Type B pancreatic cell (in vitro differentiated cells): ENCODE data around the gene SERAC1. TPM values are rescaled to one million over a fixed set of nuclear protein-coding genes. Genes with fewer than 3 reads are reported as not detected.
"Not testable (repeated sequence)": the region's sequence is repeated elsewhere in the genome, so short reads cannot be mapped to it uniquely, and the experiment has no call there.

Source experiments
- DNase-seq: peaks from one replicate; pipeline ENCODE4 v3.0.0; 2021; ENCODE audit warnings: mixed read lengths; ENCODE audit not compliant: unreplicated experiment; ENCODE audit errors: extremely low spot score
- H3K27ac Mint-ChIP-seq: 2 replicates; pipeline ENCODE4 v1.8.0; 2021; ENCODE audit warnings: mild to moderate bottlenecking, mixed read lengths
- H3K27me3 Mint-ChIP-seq: 2 replicates; pipeline ENCODE4 v1.8.0; 2021; ENCODE audit warnings: mixed read lengths
- H3K36me3 Mint-ChIP-seq: 2 replicates; pipeline ENCODE4 v1.8.0; 2021; ENCODE audit warnings: mixed read lengths
- H3K4me1 Mint-ChIP-seq: one replicate; pipeline ENCODE4 v1.8.0; 2021; ENCODE audit warnings: mixed read lengths; ENCODE audit not compliant: unreplicated experiment
- H3K4me3 Mint-ChIP-seq: 2 replicates; pipeline ENCODE4 v1.8.0; 2021; ENCODE audit warnings: mild to moderate bottlenecking, mixed read lengths
- H3K9me3 Mint-ChIP-seq: 2 replicates; pipeline ENCODE4 v1.8.0; 2021; ENCODE audit warnings: mixed read lengths
- total RNA-seq: library from RNA; stranded (reverse); gene quantifications from 2 replicates; pipeline ENCODE4 v1.2.1, GENCODE V29; 2021; ENCODE audit warnings: low replicate concordance
- TF ChIP-seq, protein P1 (sequence below): fragments of 200-600 bp; sonication (generic); conservative IDR thresholded peaks from 2 replicates; pipeline ENCODE4 v1.5.0; 2021; ENCODE audit warnings: antibody characterized with exemption, mild to moderate bottlenecking

The SERAC1 gene
- total RNA-seq, 1 donor from 2014 or later: 11.2 TPM

DNA sequence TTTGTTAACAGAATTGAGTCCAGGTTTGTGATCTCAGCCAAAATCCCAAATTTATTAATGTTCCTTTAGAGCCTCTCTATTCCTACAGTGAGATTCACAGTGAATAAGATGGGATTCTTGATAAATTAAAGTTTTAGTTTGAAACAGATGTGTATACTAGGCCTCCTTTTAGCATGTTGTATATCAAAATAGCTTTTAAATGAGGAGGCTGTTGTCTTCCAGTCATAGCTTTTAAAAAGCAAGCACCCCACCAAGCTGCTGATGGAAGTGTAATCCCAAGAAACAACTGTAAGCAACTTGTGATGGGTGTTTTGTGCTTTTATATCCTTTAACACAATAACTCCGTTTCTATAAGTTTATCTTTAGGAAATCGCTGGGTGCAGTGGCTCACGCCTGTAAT, 7.0 kb upstream of the SERAC1 start:
- Mint-ChIP-seq H3K27ac (no peak overlapping the region), H3K27me3 (no peaks in the 10 kb centered on the region), H3K4me1 (peaks cover 13% of the 10 kb centered on the region), H3K9me3 (no peaks in the 10 kb centered on the region), H3K4me3 (no peak overlapping the region), H3K36me3 (peaks cover 38% of the 10 kb centered on the region)
- DNase-seq: no peak
- TF ChIP-seq, protein P1, sequence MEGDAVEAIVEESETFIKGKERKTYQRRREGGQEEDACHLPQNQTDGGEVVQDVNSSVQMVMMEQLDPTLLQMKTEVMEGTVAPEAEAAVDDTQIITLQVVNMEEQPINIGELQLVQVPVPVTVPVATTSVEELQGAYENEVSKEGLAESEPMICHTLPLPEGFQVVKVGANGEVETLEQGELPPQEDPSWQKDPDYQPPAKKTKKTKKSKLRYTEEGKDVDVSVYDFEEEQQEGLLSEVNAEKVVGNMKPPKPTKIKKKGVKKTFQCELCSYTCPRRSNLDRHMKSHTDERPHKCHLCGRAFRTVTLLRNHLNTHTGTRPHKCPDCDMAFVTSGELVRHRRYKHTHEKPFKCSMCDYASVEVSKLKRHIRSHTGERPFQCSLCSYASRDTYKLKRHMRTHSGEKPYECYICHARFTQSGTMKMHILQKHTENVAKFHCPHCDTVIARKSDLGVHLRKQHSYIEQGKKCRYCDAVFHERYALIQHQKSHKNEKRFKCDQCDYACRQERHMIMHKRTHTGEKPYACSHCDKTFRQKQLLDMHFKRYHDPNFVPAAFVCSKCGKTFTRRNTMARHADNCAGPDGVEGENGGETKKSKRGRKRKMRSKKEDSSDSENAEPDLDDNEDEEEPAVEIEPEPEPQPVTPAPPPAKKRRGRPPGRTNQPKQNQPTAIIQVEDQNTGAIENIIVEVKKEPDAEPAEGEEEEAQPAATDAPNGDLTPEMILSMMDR: no peak

DNA sequence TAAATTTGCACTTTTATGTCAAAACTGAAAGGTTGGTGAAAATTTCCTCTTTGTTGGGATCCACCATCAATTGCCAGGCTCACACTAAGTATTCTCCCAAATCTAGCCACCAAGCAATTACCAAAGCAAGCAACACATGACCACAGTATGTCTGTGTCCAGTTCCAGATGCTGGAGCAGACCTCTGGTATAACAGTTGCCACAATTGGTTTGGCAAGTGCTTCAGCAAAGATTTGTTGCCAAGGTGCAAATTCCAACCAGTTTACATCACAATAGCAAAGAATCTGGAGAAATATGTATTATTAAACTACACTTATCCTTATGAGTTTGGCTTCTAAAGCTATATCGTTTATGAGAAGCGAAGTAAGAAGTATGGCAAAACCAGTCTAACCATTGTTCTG, 6.5 kb upstream of the SERAC1 start:
- no peaks in the 10 kb centered on the region for H3K9me3 Mint-ChIP-seq

DNA sequence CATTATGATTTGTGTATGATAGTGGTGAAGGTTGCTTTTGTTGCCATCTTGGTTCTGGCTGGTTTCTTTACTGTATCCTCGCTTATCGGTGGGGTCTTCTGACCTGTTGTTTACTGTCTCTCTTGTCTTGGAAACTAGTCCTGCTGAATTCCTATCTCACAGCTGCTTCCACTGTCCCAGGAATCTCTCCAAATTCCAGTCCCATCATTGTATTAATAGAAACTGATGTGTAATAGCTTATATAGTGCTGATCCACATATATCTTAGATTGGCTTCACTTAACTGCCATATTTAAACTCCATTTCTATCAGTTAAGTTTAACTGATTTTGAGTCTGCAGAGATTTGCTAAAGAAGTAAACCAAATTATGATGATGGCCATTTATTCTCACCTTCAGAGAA, 6.0 kb upstream of the SERAC1 start:
- H3K4me3 Mint-ChIP-seq: no peak overlapping the region
- no peak overlapping the region for H3K27ac Mint-ChIP-seq
- DNase-seq: no peak
- H3K9me3 Mint-ChIP-seq: no peaks in the 10 kb centered on the region
- TF ChIP-seq, protein P1: no peak
- H3K4me1 Mint-ChIP-seq: peaks cover 13% of the 10 kb centered on the region
- peaks cover 28% of the 10 kb centered on the region for H3K36me3 Mint-ChIP-seq
- no peaks in the 10 kb centered on the region for H3K27me3 Mint-ChIP-seq

More for the DNA sequence above, 6.5 kb upstream of the SERAC1 start:
- TF ChIP-seq, protein P1: no peak
- Mint-ChIP-seq H3K27ac (no peak overlapping the region), H3K4me3 (no peak overlapping the region), H3K27me3 (no peaks in the 10 kb centered on the region), H3K4me1 (peaks cover 13% of the 10 kb centered on the region), H3K36me3 (peaks cover 33% of the 10 kb centered on the region)
- DNase-seq: no peak

- DNase-seq: no peak
- no peak overlapping the region for H3K27ac Mint-ChIP-seq
These were observed 3.9 kb upstream of the SERAC1 start for GRCh38 chr6:158172001-158172400.

DNA sequence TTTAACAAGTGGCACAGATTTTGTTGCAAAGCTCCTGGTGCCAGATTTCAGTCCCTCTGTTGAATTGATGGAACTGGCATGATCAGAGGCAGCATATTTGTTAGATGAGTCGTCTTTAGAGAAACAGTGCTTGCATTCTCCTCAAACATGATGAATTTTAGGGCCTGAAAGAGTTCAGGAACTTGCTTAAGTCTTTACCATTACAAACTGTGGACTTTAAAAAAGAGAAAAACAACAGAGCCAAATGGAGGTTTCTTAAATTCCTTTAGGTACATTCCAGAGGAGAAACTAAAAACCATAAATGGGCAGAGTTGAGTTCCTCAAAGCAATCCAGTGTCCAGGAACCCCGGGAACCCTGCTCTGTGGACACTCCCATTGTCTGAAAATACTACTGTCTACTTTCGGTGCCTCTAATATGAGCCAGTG, 2.6 kb upstream of the SERAC1 start:
- Mint-ChIP-seq H3K27ac (peak overlapping the region; percentile 35), H3K9me3 (no peaks in the 10 kb centered on the region), H3K4me3 (peak overlapping the region; percentile 12), H3K36me3 (peaks cover 15% of the 10 kb centered on the region), H3K27me3 (no peaks in the 10 kb centered on the region), H3K4me1 (peaks cover 18% of the 10 kb centered on the region)
- TF ChIP-seq, protein P1: no peak
- DNase-seq: no peak

More at GRCh38 chr6:158172001-158172400, 3.9 kb upstream of the SERAC1 start:
- H3K4me1 Mint-ChIP-seq: peaks cover 13% of the 10 kb centered on the region
- TF ChIP-seq, protein P1: no peak
- no peaks in the 10 kb centered on the region for H3K27me3 Mint-ChIP-seq
- no peaks in the 10 kb centered on the region for H3K9me3 Mint-ChIP-seq
- H3K4me3 Mint-ChIP-seq: no peak overlapping the region
- H3K36me3 Mint-ChIP-seq: peaks cover 17% of the 10 kb centered on the region

GRCh38 chr6:158169634-158170033, 1.6 kb upstream of the SERAC1 start:
- H3K27ac Mint-ChIP-seq, H3K27me3 Mint-ChIP-seq, DNase-seq, H3K9me3 Mint-ChIP-seq, H3K4me3 Mint-ChIP-seq: not testable (repeated sequence)
- peaks cover 18% of the 10 kb centered on the region for H3K4me1 Mint-ChIP-seq
- peaks cover 15% of the 10 kb centered on the region for H3K36me3 Mint-ChIP-seq
